ENCODE data around the gene ZDHHC18. TPM values are rescaled to one million over a fixed set of nuclear protein-coding genes. Genes with fewer than 3 reads are reported as not detected.

The ZDHHC18 gene
- polyA plus RNA-seq, 3 donors, result 3.1 to 46.6 (median 6.0) TPM

DNA sequence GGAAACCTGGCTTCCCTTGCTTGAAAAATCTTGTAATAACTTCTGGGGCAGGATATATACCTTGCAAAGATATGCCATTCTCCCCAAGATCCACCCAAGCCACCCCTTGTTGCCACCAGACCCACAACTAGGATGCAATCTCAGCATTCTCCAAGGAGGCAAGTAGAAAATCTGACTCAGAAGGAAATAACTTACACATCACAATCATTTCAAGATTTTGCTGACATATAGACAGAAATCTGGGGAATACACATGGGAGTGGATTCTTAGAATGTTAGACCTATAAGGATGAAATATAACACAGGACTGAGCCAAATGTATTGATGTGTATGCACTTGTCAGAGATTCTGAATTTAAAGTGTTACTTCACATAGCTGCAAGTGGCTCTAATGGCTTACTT lies 14.8 kb upstream of the ZDHHC18 start:
- H2AFZ ChIP-seq (ENCODE audit: insufficient read depth, low read depth, low read length, poor library complexity, severe bottlenecking), result no peak overlapping the region
- no peaks in the 10 kb centered on the region for H3K9me3 ChIP-seq (replicated peaks in 1 of 2; ENCODE audit: control insufficient read depth in 1 of 2, insufficient read depth in 1 of 2, low read length in 2 of 2)
- TF ChIP-seq, protein P1, sequence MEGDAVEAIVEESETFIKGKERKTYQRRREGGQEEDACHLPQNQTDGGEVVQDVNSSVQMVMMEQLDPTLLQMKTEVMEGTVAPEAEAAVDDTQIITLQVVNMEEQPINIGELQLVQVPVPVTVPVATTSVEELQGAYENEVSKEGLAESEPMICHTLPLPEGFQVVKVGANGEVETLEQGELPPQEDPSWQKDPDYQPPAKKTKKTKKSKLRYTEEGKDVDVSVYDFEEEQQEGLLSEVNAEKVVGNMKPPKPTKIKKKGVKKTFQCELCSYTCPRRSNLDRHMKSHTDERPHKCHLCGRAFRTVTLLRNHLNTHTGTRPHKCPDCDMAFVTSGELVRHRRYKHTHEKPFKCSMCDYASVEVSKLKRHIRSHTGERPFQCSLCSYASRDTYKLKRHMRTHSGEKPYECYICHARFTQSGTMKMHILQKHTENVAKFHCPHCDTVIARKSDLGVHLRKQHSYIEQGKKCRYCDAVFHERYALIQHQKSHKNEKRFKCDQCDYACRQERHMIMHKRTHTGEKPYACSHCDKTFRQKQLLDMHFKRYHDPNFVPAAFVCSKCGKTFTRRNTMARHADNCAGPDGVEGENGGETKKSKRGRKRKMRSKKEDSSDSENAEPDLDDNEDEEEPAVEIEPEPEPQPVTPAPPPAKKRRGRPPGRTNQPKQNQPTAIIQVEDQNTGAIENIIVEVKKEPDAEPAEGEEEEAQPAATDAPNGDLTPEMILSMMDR (IDR thresholded peaks at IDR 0.05), result no peak
- no peaks in the 10 kb centered on the region for H3K79me2 ChIP-seq (ENCODE audit: insufficient read depth, low read length)
- H3K4me2 ChIP-seq (replicated peaks; ENCODE audit: extremely low read depth, low read length, poor library complexity, severe bottlenecking), result no peak overlapping the region
- H3K27me3 Mint-ChIP-seq (ENCODE audit: low read depth in 3 of 3), result peaks cover 0 to 3% (median 0%) of the 10 kb centered on the region in 3 donors
- no peak overlapping the region for H3K4me3 ChIP-seq (replicated peaks in 1 of 3; ENCODE audit: low read depth in 2 of 3, low read length in 3 of 3)
- H3K27ac Mint-ChIP-seq, result peak overlapping the region in 1 of 7 donors; percentile 76
- no peaks in the 10 kb centered on the region for H3K27me3 ChIP-seq (ENCODE audit: control insufficient read depth in 2 of 2, insufficient read depth in 2 of 2, low read length in 2 of 2)
- H3K4me3 Mint-ChIP-seq, result no peak overlapping the region
- no peaks in the 10 kb centered on the region for H3K36me3 ChIP-seq (replicated peaks in 1 of 2; ENCODE audit: control insufficient read depth in 1 of 2, insufficient read depth in 2 of 2, low read length in 2 of 2)
- H3K4me1 ChIP-seq (ENCODE audit: control insufficient read depth in 1 of 2, insufficient read depth in 2 of 2, low read length in 2 of 2), result peaks cover 35 to 50% of the 10 kb centered on the region in 2 donors
- intact Hi-C loops (cut with micrococcal nuclease), result loop anchor here in 1 of 2 donors (5.0 kb wide), 1 partner anchor 66 kb away; no protein-coding TSS in a partner anchor
- H3K36me3 Mint-ChIP-seq, result no peaks in the 10 kb centered on the region
- peaks cover 0 to 4% (median 1%) of the 10 kb centered on the region in 7 donors for H3K9me3 Mint-ChIP-seq
- H3K4me1 Mint-ChIP-seq, result peaks cover 41% of the 10 kb centered on the region
- no peak overlapping the region for H3K9ac ChIP-seq (ENCODE audit: insufficient read depth, low read length, poor library complexity, severe bottlenecking)
- no peaks in the 10 kb centered on the region for H4K20me1 ChIP-seq (ENCODE audit: insufficient read depth, low read length)
- no peak for DNase-seq
- no peak overlapping the region for H3K27ac ChIP-seq (ENCODE audit: low read depth in 1 of 2, low read length in 2 of 2)

DNA sequence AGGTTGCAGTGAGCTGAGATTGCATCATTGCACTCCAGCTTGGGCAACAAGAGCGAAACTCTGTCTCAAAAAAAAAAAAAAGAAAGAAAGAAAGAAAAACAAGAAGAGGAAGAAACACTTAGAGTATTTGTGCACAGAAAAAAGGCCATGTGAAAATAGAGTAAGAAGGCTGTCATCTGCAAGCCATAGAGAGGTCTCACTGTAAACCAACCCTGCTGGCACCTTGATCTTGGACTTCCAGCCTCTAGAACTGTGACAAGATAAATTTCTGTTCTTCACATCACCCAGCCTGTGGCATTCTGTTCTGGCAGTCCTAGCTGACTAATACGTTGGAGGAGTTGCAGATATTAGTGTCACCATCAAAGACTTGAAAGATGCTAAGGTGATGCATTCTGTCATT lies 12.1 kb upstream of the ZDHHC18 start:
- Mint-ChIP-seq H3K4me3 (no peak overlapping the region), H3K36me3 (no peaks in the 10 kb centered on the region), H3K9me3 (peaks cover 0 to 4% (median 1%) of the 10 kb centered on the region in 7 donors), H3K4me1 (peaks cover 41% of the 10 kb centered on the region), H3K27ac (peak overlapping the region in 5 of 7 donors; percentile 20 to 78 (median 49)), H3K27me3 (ENCODE audit: low read depth in 3 of 3) (peaks cover 0 to 3% (median 2%) of the 10 kb centered on the region in 3 donors)
- no peaks in the 10 kb centered on the region for H3K36me3 ChIP-seq (replicated peaks in 1 of 2; ENCODE audit: control insufficient read depth in 1 of 2, insufficient read depth in 2 of 2, low read length in 2 of 2)
- H3K27ac ChIP-seq (ENCODE audit: low read depth in 1 of 2, low read length in 2 of 2), result no peak overlapping the region
- no peak overlapping the region for H3K4me3 ChIP-seq (replicated peaks in 1 of 3; ENCODE audit: low read depth in 2 of 3, low read length in 3 of 3)
- intact Hi-C loops (cut with micrococcal nuclease), result loop anchor here in 1 of 2 donors (5.0 kb wide), 1 partner anchor 63 kb away; no protein-coding TSS in a partner anchor
- H3K79me2 ChIP-seq (ENCODE audit: insufficient read depth, low read length), result no peaks in the 10 kb centered on the region
- no peak for DNase-seq
- H4K20me1 ChIP-seq (ENCODE audit: insufficient read depth, low read length), result no peaks in the 10 kb centered on the region
- H2AFZ ChIP-seq (ENCODE audit: insufficient read depth, low read depth, low read length, poor library complexity, severe bottlenecking), result no peak overlapping the region
- WGBS (ENCODE audit: insufficient coverage), result no CpG with 5 or more reads among the region's 2 CpGs
- H3K4me1 ChIP-seq (ENCODE audit: control insufficient read depth in 1 of 2, insufficient read depth in 2 of 2, low read length in 2 of 2), result peaks cover 33 to 50% of the 10 kb centered on the region in 2 donors
- H3K27me3 ChIP-seq (ENCODE audit: control insufficient read depth in 2 of 2, insufficient read depth in 2 of 2, low read length in 2 of 2), result no peaks in the 10 kb centered on the region
- no peaks in the 10 kb centered on the region for H3K9me3 ChIP-seq (replicated peaks in 1 of 2; ENCODE audit: control insufficient read depth in 1 of 2, insufficient read depth in 1 of 2, low read length in 2 of 2)
- H3K4me2 ChIP-seq (replicated peaks; ENCODE audit: extremely low read depth, low read length, poor library complexity, severe bottlenecking), result peak overlapping the region; percentile 3
- no peak overlapping the region for H3K9ac ChIP-seq (ENCODE audit: insufficient read depth, low read length, poor library complexity, severe bottlenecking)
- TF ChIP-seq, protein P1 (IDR thresholded peaks at IDR 0.05), result no peak

All from CD14-positive monocyte (primary cell).